NCI-H1105 (cell line): ENCODE results near the gene BET1L.

Experiments
- DNase-seq: peaks from one replicate; lab custom pipeline; 2025; lab: John Stamatoyannopoulos, UW

BET1L gene

DNA sequence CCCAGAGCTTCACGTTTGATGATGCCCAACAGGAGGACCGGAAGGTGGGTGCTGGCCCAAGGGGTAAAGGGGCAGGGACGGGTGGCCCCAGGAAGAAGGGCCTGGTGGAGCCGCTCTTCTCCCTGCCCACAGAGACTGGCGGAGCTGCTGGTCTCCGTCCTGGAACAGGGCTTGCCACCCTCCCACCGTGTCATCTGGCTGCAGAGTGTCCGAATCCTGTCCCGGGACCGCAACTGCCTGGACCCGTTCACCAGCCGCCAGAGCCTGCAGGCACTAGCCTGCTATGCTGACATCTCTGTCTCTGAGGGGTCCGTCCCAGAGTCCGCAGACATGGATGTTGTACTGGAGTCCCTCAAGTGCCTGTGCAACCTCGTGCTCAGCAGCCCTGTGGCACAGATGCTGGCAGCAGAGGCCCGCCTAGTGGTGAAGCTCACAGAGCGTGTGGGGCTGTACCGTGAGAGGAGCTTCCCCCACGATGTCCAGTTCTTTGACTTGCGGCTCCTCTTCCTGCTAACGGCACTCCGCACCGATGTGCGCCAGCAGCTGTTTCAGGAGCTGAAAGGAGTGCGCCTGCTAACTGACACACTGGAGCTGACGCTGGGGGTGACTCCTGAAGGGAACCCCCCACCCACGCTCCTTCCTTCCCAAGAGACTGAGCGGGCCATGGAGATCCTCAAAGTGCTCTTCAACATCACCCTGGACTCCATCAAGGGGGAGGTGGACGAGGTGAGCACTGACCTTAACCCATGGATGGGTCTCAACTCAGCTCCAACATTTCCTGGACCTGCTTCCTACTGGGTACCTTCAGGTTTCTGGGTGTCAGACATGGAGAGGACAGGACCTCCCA, 2.3 kb upstream of the BET1L start:
- DNase-seq, result no peak

DNA sequence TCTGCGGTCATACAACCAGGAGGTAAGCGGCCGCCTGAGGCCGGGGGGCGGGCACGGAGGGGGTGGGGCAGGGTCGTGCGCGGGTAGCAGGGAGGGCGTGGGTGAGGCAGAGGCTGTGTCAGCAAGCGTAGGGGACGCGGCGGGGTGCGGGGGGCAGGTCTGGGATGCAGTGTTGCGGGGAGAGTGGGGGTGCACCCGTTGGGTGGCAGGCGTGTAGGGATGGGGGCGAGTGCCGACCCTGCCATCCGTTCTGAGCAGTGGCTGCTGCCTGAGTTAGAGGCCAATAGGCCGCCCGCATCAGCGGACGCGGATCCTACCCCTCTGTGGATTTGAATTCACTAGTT, 1.7 kb upstream of the BET1L start:
- no peak for DNase-seq

DNA sequence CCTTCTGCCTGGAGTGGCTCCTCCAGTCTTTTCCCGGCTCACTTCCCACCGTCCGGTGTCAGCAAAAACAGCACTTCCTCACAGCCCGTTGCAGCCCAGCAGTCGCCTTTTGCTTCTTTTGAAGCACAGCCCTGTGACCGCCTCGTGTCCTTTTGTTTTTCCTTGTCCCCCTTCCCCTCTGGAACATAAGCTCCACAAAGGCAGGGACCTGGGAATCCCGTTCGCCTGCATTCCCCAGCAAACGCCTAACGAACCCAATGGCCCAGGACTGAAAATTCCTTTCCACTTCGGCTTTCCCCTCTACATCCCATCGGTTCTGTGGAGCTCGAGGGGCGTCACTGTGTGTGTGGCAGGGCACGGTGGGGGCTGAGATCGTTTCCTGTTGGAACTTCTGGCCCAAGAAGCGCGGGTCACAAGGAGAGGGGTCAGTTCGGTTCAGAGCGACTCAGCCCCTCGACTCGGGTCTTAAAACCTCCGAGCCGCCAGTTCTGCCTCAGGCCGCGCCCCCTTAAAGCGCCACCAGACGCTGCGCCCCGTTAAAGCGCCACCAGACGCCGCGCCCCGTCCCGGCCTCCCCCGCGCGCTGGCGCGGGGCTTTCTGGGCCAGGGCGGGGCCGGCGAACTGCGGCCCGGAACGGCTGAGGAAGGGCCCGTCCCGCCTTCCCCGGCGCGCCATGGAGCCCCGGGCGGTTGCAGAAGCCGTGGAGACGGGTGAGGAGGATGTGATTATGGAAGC, 1.1 kb upstream of the BET1L start:
- peak; percentile 53 for DNase-seq

DNA sequence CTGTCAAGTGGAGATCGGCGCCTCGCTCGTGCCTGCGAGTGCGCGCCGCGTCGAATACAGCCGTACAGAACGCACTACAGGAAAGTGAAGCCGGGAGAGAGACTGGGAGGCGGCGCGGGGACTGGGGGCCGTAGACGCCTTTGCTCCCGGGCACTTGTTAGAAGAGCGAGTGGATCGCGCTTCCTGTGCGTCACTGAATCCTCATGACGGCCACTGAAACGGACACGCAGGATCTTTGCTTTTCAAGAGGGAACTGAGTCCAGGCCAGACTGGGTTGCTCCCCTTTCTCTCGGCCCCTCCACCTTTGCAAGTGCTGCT, 623 bp upstream of the BET1L start:
- peak; percentile 58 for DNase-seq

DNA sequence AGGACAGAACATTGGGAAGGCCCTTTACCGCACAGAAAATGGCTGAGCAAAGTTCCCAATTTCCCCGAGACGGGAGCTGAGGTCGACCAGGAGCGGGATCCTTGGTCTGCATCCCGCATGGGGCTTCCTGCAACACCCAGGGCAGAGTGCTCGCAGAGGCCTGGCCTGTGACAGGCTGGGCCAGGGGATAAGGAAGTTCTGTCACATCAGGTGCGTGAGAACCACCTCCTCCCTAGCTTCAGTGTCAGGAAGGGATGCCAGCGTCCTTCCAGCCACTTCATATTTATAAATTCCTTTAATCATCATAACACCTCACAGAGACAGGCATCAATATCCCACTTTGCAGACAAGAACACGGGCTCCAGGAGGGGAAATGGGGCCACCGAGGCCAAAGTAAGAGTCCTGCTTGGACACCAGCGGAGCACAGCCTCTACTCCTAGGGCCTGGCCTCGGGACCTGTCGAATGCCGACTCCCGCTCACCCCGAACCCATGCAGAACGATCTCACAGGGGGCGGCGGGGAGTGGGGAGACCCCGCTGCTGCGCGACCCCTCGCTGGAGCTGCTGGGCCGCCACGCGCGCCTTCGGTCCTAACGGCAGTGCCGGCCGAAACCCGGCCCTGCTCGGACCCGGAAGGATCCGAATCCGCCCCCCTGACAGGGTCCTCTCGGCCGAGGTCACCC, 532 bp downstream of the BET1L start:
- no peak for DNase-seq

DNA sequence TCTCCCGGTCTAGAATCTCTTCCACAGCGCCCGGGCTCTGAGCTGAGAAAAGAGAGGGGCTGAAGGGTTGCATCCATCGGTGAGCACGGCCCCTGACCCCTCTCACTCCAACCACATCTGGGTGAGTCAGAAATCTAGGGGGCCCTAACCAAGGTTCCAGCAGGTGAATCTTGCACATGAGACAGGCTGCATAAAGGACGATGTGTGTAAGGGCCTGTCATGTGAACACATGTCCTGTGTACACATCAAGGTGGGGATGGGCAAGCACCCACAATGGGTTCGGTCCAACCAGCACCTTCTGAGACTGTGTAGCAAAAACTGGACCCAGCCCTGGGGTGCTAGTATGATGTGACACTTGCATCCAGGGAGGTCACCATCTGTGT, 1.2 kb downstream of the BET1L start:
- DNase-seq, result no peak

DNA sequence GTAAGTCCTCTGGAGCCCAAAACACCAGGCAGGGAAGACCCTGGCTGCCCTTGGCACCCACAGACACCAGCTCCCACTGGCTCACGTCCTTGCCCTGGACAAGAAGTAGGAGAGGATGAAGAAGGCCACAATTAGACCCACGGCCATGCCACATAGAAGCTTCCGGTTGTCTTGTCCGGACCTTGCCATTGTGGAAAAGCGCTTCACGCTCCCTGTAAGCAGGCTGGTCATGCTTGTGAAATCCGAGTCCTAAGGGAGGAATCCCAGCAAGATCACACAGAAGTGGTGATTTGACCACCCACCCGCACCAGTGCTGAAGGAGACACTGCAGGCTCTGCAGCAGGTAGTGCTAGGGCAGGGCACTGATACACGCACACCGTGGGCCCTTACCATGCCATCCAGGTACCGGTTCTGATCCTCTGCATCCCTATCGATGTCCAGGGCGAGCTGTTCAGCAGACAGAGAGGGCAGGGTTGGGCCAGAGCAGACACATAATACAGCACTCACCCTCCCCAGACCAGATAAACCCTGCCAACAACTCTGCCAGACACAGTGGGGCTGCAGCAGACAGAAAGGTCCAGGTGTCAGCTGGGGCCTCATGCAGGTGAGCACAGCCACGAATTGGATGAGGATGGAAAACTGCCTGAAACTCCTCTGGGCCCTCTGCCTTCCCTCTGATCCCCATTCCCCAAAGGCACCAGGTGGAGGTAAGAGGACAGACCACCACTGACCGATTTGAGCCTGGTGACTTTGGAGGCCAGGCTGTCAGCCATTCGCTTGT, 1.8 kb downstream of the BET1L start:
- DNase-seq, result no peak

DNA sequence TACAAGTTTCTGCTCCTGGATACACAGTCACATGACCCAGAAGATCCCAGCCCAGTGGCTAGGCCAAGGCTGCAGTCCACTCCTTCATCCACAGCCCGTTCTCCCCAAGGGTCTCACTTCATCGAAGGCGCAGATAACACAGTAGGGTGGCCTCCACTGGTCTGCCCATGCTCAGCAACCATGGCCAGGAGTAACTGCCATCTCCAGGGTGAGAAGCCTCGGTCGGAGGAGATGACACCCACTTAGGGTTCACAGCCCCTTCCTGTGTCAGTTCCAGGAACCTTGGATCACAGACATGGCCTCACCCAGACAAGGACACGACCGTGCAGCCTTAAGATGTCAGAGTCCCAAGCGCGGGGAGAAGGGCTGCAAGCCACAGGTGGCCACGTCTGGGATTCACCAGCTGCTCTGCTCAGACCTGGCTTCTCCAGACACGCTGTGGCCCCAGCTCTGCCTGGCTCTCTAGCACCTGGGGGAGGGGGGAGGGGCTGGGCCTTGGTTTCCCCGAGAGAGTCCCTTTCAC, 2.6 kb downstream of the BET1L start:
- DNase-seq, result no peak

DNA sequence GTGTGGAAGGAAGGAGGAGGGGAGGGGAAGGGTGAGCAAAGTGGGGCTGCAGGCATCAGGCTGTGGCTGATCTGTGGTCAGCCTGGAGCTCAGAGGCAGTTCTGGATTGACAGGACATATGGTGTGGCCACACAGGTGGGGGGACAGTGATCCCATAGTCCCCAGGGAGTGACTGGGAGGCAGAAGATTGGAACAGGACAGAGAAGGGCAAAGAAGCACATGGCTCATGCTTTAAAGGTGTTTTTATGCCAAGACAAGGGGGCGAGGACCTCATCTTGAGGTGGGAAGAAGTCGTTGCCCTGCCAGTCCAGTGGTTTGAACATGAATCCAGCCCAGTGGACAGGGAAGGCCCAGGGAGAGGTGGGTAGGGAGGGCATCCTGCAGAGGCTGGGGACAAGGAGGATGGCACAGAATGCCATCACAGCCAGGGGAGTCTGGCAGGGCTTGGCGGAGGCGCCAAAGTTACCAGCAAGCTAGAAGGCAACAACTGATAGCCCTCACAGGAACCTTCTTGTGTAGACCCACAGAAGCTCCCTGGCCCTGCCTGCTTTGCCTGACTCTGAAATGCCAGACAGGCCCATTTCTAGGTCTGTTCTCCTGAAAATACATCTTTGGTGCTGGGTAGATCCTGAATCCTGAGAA, 3.1 kb downstream of the BET1L start:
- no peak for DNase-seq

DNA sequence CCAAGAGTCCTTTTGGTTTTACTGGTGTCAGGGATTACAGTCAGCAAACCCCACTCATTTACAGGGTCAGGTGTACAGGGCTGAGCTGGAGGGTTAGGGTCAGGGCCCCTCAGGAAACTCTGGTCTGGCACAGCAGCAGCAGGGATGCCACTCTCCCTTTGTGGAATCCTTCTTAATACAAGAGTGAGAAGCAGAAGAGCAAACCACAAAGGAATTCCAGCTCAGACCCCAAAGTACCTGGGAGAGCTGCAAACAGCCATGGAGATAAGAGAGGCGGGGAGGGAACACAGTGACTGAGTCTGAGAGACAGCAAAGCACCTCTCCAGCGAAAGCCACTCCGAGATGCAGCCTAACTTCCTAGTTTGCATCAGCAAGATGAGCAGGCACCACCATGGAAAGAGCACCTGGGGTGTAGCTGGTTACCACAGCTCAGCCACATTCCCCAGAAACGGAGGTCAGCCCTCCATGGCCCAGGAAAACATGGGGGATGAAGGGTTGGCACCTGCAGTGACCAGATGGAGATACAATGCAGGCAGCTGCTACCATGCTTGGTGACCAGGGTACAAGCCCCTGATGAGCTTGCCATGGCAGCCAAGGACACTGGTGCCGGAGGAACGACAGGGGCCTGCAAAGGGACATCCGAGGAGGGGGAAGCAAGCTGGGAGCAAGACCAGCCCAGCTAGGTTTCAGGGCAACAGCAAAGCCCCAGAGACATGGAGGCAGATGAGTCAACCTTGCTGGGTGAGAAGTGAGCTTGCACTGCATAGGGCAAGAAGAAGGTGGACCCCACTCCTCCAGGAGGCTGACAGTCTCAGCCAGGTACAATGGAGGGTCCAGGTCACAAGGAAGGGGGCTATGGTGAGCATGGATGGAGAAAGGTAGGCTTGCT, 3.9 kb downstream of the BET1L start:
- no peak for DNase-seq

DNA sequence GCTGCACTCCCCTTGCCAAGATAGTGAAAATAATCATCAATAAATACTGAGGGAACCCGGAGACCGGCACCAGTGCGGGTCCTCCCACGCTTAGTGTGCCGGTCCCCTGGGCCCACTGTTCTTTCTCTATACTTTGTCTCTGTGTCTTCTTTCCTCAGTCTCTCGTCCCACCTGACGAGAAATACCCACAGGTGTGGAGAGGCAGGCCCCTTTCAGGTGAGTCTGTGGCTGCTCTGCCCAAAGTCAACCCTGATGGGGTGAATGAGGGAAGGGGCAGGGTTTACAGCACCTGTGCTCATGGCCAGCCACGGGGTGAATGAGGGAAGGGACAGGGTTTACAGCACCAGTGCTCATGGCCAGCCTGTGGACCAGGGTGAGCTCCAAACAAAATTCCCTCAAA, 4.7 kb downstream of the BET1L start:
- DNase-seq, result no peak

DNA sequence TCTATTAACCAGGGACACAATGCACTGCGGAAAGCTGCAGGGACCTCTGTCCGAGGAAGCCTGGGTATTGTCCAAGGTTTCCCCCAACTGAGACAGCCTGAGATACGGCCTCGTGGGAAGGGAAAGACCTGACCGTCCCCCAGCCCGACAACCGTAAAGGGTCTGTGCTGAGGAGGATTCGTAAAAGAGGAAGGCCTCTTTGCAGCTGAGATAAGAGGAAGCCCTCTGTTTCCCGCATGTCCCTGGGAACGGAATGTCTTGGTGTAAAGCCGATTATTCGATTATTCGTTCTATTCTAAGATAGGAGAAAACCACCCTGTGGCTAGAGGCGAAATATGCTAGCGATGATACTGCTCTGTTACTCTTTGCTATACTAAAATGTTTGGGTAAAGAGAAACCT, 5.2 kb downstream of the BET1L start:
- no peak for DNase-seq

DNA sequence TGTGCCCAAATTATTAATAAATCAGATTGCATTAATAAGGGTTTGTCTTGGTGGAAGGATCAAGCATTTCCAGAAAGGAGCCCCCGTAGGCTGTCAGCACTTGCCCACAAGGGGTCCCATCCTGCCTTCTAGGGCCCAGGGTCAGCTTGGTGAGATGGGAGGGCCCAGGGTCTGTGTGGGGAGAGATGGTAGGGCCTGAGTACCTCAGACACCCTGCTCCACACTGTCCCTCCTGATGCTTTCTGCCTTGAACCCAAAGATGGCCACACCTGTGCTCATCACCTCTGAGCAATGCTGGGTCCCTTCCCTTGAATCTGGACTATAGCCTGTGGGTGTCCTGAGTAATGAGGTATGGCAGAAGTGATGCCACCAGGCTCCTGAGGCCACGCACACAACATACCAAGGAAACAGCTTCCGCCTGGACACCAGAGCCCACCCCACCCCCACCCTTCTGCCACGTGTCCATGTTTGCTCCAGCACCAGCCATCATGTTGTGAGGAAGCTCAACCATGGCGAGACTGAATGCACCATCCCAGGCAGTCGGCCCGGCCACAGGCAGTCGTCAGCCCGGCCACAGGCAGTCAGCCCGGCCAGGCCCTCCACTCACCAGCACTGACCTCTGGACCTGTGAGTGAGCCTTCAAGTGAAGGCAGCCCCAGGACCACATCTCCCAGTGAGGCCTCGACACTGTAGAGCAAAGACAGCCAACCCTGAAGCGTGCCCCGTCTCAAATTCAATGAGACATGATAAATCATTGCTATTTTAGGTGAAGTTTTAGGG, 6.8 kb downstream of the BET1L start:
- no peak for DNase-seq

DNA sequence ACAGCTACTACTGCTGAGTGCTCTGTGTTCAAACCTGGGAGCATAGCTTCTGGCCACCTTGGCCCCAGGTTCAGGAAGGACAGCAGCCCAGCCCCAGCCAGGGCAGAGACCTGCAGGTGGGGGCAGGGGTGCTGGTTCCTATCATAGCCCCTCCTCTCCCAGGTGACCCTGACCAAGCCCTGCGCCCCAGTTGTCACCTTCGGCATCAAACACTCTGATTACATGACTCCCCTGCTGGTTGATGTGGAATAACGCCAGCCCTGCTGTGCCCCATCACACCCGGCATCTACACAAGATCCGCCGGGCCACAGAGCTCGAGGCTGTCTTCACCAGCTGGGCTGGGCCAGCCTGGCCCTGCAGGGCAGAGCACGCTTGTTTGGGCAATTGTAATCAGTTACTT, 7.4 kb downstream of the BET1L start:
- DNase-seq, result no peak

DNA sequence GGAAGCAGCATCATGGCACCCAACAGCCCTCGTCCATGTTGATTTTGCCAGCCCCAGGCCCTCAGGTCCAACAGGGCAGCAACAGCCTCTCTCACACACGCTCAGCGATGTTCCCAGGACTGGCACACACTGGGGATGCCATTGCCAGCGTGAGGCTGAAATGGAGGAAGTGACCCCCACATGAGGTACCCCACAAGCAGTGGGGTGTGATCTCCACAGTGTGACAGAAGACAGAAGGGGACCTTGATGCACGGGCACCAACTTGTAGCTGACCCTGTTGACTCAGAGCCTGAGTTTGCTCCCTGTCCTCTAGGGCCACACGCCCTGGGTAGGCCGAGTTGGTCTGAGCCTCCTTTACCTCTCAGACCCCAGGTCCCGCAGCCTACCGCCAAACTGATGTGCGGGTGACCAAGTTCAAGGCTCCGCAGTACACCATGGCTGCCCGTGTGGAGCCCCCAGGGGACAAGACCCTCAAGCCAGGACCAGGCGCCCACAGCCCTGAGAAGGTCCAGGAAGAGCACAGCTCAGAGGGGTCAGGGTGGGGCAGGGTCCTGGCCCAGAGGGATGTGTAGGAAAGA, 8.1 kb downstream of the BET1L start:
- DNase-seq, result no peak

DNA sequence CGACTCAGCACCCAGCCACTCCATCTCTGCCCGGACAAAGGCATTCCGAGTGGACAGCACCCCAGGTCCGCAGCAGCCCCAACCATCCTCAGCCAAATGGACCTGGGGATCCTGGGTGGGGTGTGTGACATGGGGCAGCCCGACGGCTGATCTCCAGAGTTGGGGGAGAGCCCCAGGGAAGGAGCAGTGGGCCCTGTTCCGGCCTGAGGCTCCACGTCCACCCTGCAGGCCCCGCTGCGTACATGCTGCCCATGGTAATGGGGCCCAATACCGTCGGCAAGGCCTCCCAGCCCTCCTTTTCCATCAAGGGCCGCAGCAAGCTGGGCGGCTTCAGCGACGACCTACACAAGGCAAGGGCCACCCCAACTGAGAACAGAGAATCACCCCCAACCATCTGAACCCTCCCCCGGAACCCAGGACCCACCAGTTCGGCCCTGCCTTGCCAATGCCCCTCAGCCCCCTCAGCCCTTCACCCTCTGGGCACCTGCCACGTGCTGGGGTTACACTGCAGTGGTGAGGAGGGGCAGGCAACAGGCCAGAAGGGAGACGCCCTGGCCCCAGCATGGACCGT, 8.9 kb downstream of the BET1L start:
- no peak for DNase-seq

DNA sequence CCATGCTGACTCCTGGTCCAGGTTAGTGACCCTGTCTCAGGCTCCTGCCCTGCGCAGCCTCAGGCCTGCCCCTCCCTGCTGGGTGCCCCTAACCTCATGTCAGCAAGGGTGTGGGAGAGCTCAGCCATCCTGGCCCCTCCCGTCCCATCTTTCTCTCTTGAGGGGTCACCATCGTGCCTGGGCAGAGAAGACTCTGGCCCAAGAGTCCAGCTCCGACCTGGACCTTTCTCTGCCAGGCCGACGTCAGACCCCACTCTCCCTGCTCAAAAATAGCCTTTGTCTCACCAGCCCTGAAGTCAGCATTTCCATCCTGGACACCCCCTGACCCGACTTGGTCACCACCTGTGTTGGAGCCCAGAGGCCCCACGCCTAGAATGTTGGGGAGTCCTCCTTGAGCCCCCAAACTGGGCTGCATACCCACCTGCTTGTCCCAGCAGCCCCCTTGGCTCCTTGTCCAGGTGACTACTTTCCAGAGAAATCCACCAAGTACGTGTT, 9.4 kb downstream of the BET1L start:
- DNase-seq, result no peak

DNA sequence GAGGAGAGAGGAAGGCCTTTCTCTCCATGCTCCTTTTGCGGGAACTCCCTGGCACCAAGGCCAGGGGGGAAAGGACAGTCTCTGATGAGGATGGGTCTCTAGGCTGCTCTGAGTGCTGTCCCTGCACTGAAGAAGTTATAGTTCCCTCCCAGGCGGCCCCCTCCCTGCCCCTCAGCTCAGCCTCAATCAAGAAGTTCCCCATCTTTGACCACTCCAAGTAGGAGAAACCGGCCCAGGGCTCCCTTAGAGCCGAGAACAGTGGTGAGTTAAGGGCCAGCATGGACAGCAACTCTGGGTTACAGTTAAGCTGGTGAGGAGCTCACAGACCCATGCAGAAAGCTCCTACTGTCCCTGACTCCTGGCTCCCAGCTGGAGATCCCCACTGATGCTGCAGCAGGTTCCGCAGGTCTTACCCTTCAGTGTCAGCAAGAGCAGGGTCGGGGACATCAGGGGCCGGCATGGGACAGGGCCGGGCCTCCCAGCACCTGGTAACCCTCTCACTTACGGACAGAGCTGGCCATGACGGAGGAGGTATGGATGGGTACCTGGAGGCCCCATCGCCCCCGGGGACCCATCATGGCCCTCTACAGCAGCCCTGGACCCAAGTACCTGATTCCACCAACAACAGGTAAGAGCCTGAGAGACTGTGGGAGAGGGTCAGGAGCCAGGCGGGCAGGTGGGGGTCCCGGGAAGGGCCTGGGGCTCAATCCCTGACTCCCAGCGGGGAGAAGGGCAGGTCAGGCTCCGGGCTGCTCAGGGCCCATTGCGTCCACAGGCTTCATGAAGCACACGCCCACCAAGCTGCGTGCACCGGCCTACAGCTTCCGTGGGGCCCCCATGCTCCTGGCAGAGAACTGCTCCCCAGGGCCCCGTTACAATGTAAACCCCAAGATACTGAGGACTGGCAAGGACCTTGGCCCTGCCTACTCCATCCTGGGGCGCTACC, 10.1 kb downstream of the BET1L start:
- no peak for DNase-seq
